Skeletal muscle satellite cell (primary cell): ENCODE measurements around the gene NBPF9.
"Not testable (repeated sequence)": the region's sequence is repeated elsewhere in the genome, so short reads cannot be mapped to it uniquely, and the experiment has no call there.

Experiments used
- H3K27me3 ChIP-seq: 2 replicates; pipeline ENCODE4 v1.7.0; 2013; ENCODE audit warnings: low read length; ENCODE audit not compliant: control insufficient read depth, insufficient read depth
- H3K36me3 ChIP-seq: 2 replicates; pipeline ENCODE4 v1.7.0; 2013; ENCODE audit warnings: mild to moderate bottlenecking, control low read depth, low read length; ENCODE audit not compliant: insufficient read depth
- H3K4me1 ChIP-seq: 2 replicates; pipeline ENCODE4 v1.7.0; 2013; ENCODE audit warnings: low read length; ENCODE audit not compliant: control insufficient read depth, insufficient read depth
- H3K4me2 ChIP-seq: 2 replicates; pipeline ENCODE4 v1.7.0; 2013; ENCODE audit warnings: mild to moderate bottlenecking, low read length
- H3K4me3 ChIP-seq: 2 replicates; pipeline ENCODE4 v1.7.0; 2013; ENCODE audit warnings: low read length
- H3K9ac ChIP-seq: 2 replicates; pipeline ENCODE4 v1.7.0; 2013; ENCODE audit warnings: mild to moderate bottlenecking, low read depth, low read length, moderate library complexity
- H3K9me3 ChIP-seq: replicated peaks from 2 replicates; pipeline ENCODE4 v1.7.0; 2013; ENCODE audit warnings: mild to moderate bottlenecking, control low read depth, low read length

NBPF9 gene

DNA sequence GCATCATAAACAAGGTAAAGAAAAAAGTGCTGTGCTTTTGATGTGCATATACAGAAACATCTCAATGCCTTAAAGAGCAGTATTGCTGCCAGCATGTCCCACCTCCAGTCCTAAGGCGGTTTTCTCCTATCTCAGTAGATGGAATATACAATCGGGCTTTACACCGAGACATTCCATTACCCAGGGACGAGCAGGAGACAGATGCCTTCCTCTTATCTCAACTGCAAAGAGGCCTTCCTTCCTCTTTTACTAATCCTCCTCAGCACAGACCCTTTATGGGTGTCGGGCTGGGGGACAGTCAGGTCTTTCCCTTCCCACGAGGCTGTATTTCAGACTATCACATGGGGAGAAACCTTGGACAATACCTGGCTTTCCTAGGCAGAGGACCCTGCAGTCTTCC lies 10.2 kb downstream of the NBPF9 start:
- H3K9me3 ChIP-seq, H3K36me3 ChIP-seq, H3K9ac ChIP-seq, H3K4me1 ChIP-seq, H3K27me3 ChIP-seq, H3K4me2 ChIP-seq, H3K4me3 ChIP-seq: not testable (repeated sequence)

DNA sequence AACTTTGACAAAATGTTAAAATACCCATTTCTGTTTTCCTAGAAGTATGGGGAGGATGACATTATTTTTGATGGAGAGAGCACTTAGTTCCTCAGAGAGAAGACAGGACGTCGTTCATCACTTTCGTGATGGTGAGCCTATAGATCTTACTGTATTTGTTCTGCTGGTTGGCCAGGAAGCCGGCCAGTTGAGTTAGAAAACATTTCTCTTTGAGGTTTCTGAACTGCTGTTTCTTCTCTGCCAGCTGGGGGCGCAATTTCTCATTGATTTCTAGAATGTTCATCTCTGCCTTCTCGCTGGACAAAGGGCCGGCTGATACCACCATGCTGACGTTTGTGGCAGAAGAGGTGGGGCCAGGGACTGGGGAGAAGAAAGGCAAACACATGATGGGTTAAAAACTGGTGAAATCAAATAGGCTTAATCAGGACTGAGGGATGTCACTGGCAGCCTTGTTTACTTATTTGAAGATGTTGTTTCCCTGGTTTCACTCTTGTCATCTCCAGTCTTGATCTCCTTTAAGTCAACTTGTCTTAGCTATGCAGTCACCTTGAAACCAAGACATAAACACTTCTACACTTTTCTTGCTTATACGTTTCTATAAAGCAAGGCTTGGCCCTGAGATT lies 27.7 kb downstream of the NBPF9 start:
- H3K4me1 ChIP-seq, H3K36me3 ChIP-seq, H3K27me3 ChIP-seq, H3K4me2 ChIP-seq, H3K9me3 ChIP-seq, H3K4me3 ChIP-seq, H3K9ac ChIP-seq: not testable (repeated sequence)

DNA sequence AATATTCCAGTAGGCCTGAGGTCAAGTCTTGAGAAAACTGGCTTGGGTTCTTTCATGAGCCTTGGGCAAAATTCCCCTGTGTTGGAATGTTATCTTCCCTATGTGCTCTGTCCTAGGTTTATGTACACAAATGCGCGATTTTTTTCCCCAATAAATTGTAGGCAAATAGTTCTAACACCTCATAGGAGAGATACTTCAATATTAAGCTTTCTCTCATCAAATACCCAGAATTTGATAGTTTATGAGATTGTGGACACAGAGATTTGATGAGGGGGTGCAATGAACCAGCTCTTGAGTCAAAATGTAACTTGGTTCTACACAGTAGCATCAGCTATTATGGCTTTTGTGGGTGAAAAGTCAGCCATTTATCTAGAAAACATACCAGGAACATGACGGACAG lies 38.7 kb downstream of the NBPF9 start:
- not testable (repeated sequence) for H3K9ac ChIP-seq, H3K9me3 ChIP-seq, H3K36me3 ChIP-seq, H3K4me2 ChIP-seq, H3K4me1 ChIP-seq, H3K4me3 ChIP-seq, H3K27me3 ChIP-seq

DNA sequence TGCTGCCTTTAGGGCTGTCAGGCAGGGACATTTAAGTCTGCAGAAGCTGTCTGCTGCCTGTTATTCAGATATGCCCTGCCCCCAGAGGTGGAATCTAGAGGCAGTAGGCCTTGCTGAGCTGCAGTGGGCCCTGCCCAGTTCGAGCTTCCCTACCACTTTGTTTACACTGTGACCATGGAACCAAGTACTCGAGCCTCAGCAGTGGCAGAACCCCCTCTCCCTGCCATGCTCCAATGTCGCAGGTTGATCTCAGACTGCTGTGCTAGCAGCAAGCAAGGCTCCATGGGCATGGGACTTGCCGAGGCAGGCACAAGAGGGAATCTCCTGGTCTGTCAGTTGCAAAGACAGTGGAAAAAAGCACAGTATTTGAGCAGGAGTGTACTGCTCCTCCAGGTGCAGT lies 60.3 kb downstream of the NBPF9 start:
- H3K4me3 ChIP-seq, H3K4me1 ChIP-seq, H3K9ac ChIP-seq, H3K9me3 ChIP-seq, H3K36me3 ChIP-seq, H3K4me2 ChIP-seq, H3K27me3 ChIP-seq: not testable (repeated sequence)

- not testable (repeated sequence) for H3K4me2 ChIP-seq, H3K27me3 ChIP-seq, H3K9ac ChIP-seq, H3K4me3 ChIP-seq, H3K9me3 ChIP-seq, H3K4me1 ChIP-seq, H3K36me3 ChIP-seq
Observed at GRCh38 chr1:149033916-149034315, 69.4 kb downstream of the NBPF9 start.

DNA sequence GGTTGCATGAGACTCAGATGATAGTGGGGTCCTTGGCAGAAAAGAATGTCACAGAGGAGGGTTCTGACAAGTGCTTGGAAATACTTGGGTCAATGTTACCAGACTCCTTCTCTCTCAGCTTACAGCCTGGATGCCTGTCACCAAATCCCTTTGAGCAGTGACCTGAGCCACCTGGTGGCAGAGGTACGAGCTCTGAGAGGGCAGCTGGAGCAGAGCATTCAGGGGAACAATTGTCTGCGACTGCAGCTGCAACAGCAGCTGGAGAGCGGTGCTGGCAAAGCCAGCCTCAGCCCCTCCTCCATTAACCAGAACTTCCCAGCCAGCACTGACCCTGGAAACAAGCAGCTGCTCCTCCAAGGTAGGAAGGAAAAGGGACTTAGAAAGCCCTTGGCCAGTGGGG lies 79.0 kb downstream of the NBPF9 start:
- H3K4me2 ChIP-seq, H3K9me3 ChIP-seq, H3K27me3 ChIP-seq, H3K9ac ChIP-seq, H3K36me3 ChIP-seq, H3K4me3 ChIP-seq, H3K4me1 ChIP-seq: not testable (repeated sequence)

DNA sequence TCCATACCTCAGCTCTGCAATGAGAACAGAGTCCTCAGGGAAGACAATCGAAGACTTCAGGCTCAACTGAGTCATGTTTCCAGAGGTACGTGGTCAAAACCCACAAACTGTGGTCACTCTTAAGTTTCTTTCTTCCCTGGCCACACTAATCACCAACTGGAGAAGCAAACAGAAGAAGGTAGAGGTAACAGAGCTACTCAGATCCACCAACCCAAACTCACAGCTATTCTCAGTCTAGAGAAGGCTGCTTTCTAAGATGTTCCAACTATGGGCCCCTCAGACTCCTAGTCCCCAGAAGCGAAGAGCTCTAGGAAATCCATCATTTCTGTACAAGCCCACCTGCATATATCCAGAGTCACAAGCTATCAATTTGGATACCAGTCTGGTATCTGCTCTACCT lies 84.8 kb downstream of the NBPF9 start:
- not testable (repeated sequence) for H3K9me3 ChIP-seq, H3K4me3 ChIP-seq, H3K9ac ChIP-seq, H3K36me3 ChIP-seq, H3K4me1 ChIP-seq, H3K4me2 ChIP-seq, H3K27me3 ChIP-seq

- not testable (repeated sequence) for H3K4me2 ChIP-seq, H3K9me3 ChIP-seq, H3K4me1 ChIP-seq, H3K27me3 ChIP-seq, H3K4me3 ChIP-seq, H3K9ac ChIP-seq, H3K36me3 ChIP-seq
Observed at GRCh38 chr1:149016626-149017025, 86.7 kb downstream of the NBPF9 start.

GRCh38 chr1:149015522-149015921 lies 87.8 kb downstream of the NBPF9 start:
- not testable (repeated sequence) for H3K4me1 ChIP-seq, H3K4me3 ChIP-seq, H3K9ac ChIP-seq, H3K4me2 ChIP-seq, H3K9me3 ChIP-seq, H3K27me3 ChIP-seq, H3K36me3 ChIP-seq

DNA sequence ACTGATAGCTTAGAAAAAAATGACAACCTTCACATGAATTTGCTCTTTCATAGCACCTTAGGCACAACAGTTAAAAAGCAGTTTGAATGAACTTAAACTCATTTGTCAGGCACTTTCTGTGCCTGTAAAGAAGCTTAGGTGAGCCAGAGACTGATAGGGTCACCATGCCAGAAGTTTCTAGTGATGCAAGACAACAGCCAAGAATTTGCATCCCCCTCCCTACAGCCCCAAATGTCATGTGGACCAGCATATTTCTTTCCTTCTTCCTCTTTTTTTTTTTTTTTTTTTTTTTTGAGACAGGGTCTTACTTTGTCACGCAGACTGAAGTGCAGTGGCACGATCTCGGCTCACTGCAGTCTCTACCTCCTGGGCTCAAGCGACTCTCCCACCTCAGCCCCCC lies 89.8 kb downstream of the NBPF9 start:
- not testable (repeated sequence) for H3K4me1 ChIP-seq, H3K4me3 ChIP-seq, H3K27me3 ChIP-seq, H3K9ac ChIP-seq, H3K36me3 ChIP-seq, H3K9me3 ChIP-seq, H3K4me2 ChIP-seq

DNA sequence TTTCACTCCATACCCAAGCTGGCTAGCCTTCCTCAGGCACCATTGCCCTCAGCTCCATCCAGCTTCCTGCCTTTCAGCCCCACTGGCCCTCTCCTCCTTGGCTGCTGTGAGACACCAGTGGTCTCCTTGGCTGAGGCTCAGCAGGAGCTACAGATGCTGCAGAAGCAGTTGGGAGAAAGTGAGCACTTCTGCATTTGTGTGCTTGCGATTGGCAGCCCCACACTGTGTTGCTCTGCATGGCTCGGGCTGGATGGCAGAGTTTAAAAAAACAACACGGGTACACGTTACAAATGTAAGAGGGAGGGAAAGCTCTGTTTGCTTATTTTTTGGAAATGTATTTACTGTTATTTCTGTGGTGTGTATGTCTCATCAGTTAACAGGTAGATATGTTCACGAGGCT lies 90.8 kb downstream of the NBPF9 start:
- H3K4me3 ChIP-seq, H3K36me3 ChIP-seq, H3K9ac ChIP-seq, H3K4me2 ChIP-seq, H3K4me1 ChIP-seq, H3K9me3 ChIP-seq, H3K27me3 ChIP-seq: not testable (repeated sequence)

DNA sequence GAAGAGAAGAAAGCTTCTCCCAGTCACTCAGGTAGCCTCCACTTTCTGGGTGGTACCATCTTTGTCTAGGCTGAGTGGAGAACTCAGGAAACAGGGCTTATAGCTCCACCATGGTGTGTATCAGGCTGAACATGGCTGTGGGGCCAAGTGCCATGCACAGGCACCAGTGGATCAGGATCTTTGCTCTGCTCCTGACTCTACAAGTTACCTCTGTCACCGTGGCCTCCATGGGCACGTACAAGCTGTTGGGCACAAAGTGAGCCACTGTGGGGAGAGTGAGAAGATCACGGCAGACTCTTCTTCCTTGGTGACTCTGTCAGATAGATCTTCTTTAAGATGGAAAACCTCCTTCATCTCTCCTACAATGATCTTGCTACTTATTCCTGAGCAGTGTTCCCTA lies 93.6 kb downstream of the NBPF9 start:
- H3K9me3 ChIP-seq, H3K9ac ChIP-seq, H3K36me3 ChIP-seq, H3K4me1 ChIP-seq, H3K4me2 ChIP-seq, H3K27me3 ChIP-seq, H3K4me3 ChIP-seq: not testable (repeated sequence)

DNA sequence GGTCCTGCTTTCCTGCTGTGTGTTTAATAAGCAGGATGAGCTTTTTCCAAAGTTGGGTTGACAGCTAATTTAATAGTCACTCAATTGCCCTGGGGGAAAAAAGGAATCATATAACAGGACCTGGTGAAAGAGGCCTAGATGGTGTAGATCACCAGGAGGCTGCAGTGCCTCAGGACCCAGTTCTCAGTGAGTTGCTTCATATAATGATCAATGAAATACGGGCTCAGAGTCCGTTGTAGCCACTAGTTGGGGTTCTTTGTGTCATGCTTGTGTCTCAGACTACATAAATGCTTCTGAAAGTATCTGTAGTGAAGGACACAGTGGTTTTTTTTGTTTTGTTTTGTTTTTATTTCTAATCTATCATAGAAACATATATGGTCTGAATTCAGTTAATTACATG lies 94.6 kb downstream of the NBPF9 start:
- not testable (repeated sequence) for H3K9me3 ChIP-seq, H3K36me3 ChIP-seq, H3K9ac ChIP-seq, H3K4me2 ChIP-seq, H3K27me3 ChIP-seq, H3K4me3 ChIP-seq, H3K4me1 ChIP-seq
